ENCODE measurements around the gene ZNF638.

DNA sequence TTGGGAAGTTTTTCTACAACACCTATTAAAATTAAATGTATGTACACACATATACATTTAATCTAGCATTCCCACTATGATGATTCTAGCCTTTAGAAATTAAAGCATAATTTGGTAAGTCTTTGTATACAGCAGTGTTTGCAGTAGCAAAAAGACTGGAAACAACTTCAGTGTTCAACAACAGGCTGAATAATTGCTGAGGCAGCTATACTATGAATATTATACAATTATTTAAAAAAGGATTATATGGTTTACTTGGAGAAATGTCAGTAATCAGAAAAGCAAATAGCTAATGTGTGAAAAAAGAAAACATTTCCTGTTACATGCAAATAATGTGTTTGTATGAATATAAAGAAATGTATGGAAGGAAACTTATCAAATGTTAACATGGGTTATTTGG is 1.4 kb upstream of the ZNF638 start:
- TF ChIP-seq JUND (IDR thresholded peaks at IDR 0.05) (no peak), CTCF (IDR thresholded peaks at IDR 0.05; ENCODE audit: low read depth, low read length, missing input control) (no peak), RAD21 (IDR thresholded peaks at IDR 0.05) (no peak), SP1 (IDR thresholded peaks at IDR 0.05) (no peak), EGR1 (IDR thresholded peaks at IDR 0.05; ENCODE audit: low read depth in 2 of 2) (no peak), ATF3 (IDR thresholded peaks at IDR 0.05) (no peak), GABPA (IDR thresholded peaks at IDR 0.05 in 1 of 2, conservative IDR thresholded peaks at IDR 0.05 in 1 of 2) (no peak), TAF1 (conservative IDR thresholded peaks at IDR 0.05) (no peak)
- TF ChIP-seq, protein P1, sequence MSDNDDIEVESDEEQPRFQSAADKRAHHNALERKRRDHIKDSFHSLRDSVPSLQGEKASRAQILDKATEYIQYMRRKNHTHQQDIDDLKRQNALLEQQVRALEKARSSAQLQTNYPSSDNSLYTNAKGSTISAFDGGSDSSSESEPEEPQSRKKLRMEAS (IDR thresholded peaks at IDR 0.05) = no peak
- TF ChIP-seq, protein P2, sequence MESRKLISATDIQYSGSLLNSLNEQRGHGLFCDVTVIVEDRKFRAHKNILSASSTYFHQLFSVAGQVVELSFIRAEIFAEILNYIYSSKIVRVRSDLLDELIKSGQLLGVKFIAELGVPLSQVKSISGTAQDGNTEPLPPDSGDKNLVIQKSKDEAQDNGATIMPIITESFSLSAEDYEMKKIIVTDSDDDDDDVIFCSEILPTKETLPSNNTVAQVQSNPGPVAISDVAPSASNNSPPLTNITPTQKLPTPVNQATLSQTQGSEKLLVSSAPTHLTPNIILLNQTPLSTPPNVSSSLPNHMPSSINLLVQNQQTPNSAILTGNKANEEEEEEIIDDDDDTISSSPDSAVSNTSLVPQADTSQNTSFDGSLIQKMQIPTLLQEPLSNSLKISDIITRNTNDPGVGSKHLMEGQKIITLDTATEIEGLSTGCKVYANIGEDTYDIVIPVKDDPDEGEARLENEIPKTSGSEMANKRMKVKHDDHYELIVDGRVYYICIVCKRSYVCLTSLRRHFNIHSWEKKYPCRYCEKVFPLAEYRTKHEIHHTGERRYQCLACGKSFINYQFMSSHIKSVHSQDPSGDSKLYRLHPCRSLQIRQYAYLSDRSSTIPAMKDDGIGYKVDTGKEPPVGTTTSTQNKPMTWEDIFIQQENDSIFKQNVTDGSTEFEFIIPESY (IDR thresholded peaks at IDR 0.05) = no peak
